Measurements from ENCODE around the gene FBXO46.

FBXO46 gene

DNA sequence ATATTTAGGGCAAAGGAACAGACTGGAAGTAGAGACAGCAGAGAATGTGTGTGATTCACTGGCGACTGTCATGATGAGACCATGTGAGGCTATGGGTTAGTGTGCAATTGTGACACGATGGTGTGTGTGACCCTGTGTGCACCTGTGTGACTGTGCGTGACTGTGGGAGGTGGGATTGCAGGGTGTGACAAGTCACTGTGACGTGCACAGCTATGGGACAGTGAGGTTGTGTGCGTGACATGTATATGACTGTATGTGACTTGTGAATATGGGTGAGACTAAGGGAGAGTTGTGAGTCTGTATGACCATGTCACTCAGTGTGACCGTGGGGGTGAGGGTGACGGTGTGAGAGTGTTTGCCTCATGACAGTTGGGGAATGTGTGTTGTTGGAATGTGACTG, 66.1 kb downstream of the FBXO46 start:
- no peak for DNase-seq (ENCODE audit: low read depth, low spot score)
- no CpG with 5 or more reads among the region's 7 CpGs for WGBS (ENCODE audit: insufficient coverage, insufficient read length)
- Histone ChIP-seq H3K9me3 (ENCODE audit: control insufficient read depth, insufficient read depth, low read length) (no peaks in the 10 kb centered on the region), H3K4me1 (ENCODE audit: control insufficient read depth, insufficient read depth, low read length) (peaks cover 2% of the 10 kb centered on the region; the same call in 1 of the 2 replicates), H3K27ac (ENCODE audit: low read length) (no peak overlapping the region), H3K36me3 (ENCODE audit: control insufficient read depth, insufficient read depth, low read length) (no peaks in the 10 kb centered on the region), H3K27me3 (ENCODE audit: control insufficient read depth, insufficient read depth, low read length) (peaks cover 8% of the 10 kb centered on the region; the same call in 1 of the 2 replicates), H3K4me3 (ENCODE audit: low read length) (no peak overlapping the region)

DNA sequence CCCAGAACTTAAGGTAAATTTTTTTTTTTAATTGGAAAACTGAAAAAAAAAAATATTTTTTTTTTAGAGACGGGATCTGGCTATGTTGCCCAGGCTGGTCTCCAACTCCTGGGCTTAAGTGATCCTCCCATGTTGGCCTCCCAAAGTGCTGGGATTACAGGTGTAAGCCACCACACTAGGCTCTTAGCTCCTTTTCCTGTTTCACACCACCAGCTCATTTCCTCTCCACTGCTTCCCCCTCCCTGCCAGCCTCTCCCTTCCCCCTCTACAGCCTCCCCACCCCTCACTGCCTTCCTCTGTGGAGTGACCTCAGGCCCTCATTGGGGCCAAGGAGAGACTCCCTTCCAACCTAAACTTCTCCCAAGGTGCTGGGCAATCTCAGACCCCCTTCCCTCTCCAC, 66.9 kb downstream of the FBXO46 start:
- Histone ChIP-seq H3K36me3 (ENCODE audit: control insufficient read depth, insufficient read depth, low read length) (no peaks in the 10 kb centered on the region), H3K4me3 (ENCODE audit: low read length) (no peak overlapping the region), H3K27ac (ENCODE audit: low read length) (no peak overlapping the region), H3K27me3 (ENCODE audit: control insufficient read depth, insufficient read depth, low read length) (peaks cover 7% of the 10 kb centered on the region; the same call in 1 of the 2 replicates), H3K4me1 (ENCODE audit: control insufficient read depth, insufficient read depth, low read length) (peaks cover 2% of the 10 kb centered on the region; the same call in 1 of the 2 replicates), H3K9me3 (ENCODE audit: control insufficient read depth, insufficient read depth, low read length) (no peaks in the 10 kb centered on the region)
- no peak for DNase-seq (ENCODE audit: low read depth, low spot score)
- WGBS (ENCODE audit: insufficient coverage, insufficient read length): no CpG with 5 or more reads among the region's 1 CpG

DNA sequence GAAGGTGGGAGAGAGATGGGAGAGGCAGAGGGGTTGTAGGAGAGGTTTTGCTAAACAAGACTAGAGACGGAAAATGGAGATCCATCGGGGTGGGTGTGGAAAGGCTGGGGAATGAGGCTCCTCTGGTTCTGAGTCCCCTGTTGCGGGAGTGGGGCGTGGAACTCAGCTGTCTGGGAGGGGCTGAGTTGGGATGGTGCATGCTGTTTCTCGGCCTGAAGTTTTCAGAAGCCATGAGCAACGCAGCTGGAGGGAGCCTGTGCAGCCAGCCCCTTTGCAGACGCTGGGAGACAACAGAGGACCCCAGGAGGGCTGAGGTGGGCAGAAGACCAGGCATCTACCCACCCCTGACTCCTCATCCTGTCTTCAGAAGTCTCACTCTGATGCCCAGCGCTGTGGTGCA, 70.1 kb downstream of the FBXO46 start:
- Histone ChIP-seq H3K27me3 (ENCODE audit: control insufficient read depth, insufficient read depth, low read length) (no peaks in the 10 kb centered on the region), H3K27ac (ENCODE audit: low read length) (no peak overlapping the region), H3K9me3 (ENCODE audit: control insufficient read depth, insufficient read depth, low read length) (no peaks in the 10 kb centered on the region), H3K36me3 (ENCODE audit: control insufficient read depth, insufficient read depth, low read length) (no peaks in the 10 kb centered on the region), H3K4me1 (ENCODE audit: control insufficient read depth, insufficient read depth, low read length) (no peaks in the 10 kb centered on the region), H3K4me3 (ENCODE audit: low read length) (no peak overlapping the region)
- no peak for DNase-seq (ENCODE audit: low read depth, low spot score)
- WGBS (ENCODE audit: insufficient coverage, insufficient read length): no CpG with 5 or more reads among the region's 8 CpGs
